DND-41 (cell line): ENCODE measurements around the gene NIPSNAP3A.

ENCODE experiments used
- ATAC-seq: fragments of 200-7000 bp; cut with Tn5 transposase; 3 replicates; pipeline ENCODE4 v1.9.1; 2021; ENCODE audit warnings: low read depth; ENCODE audit not compliant: insufficient read depth
- DNase-seq: peaks from one replicate; pipeline ENCODE4 v3.0.0-alpha.2; 2020
- H2AFZ ChIP-seq: 2 replicates; pipeline ENCODE4 v1.6.0; 2012; ENCODE audit warnings: low read depth, low read length
- H3K27ac ChIP-seq: 2 replicates; pipeline ENCODE4 v1.5.1; 2012; ENCODE audit warnings: low read length, inconsistent platforms
- H3K27me3 ChIP-seq: fragments of 200-600 bp; sonication (generic); 2 replicates; pipeline ENCODE4 v1.6.0; 2012; ENCODE audit warnings: low read length, mild to moderate bottlenecking, inconsistent platforms; ENCODE audit not compliant: insufficient read depth, poor library complexity
- H3K36me3 ChIP-seq: 2 replicates; pipeline ENCODE4 v1.5.1; 2012; ENCODE audit warnings: low read length, inconsistent platforms; ENCODE audit not compliant: insufficient read depth
- H3K4me1 ChIP-seq: 2 replicates; pipeline ENCODE4 v1.5.1; 2012; ENCODE audit warnings: mild to moderate bottlenecking, low read length; ENCODE audit not compliant: insufficient read depth
- H3K4me2 ChIP-seq: 2 replicates; pipeline ENCODE4 v1.6.0; 2012; ENCODE audit warnings: mild to moderate bottlenecking, moderate library complexity, low read length, inconsistent platforms; ENCODE audit not compliant: insufficient read depth
- H3K4me3 ChIP-seq, 2 experiments: fragments of 200-600 bp in 1 of 2; shearing (Covaris generic) in 1 of 2; 2 replicates each; pipeline ENCODE4 v1.5.1; 2012 to 2016; ENCODE audit warnings: inconsistent platforms in 2 of 2, low read length in 2 of 2, mild to moderate bottlenecking in 2 of 2, low read depth in 1 of 2, moderate library complexity in 1 of 2
- H3K79me2 ChIP-seq: 2 replicates; pipeline ENCODE4 v1.6.0; 2012; ENCODE audit warnings: low read length, inconsistent platforms; ENCODE audit not compliant: insufficient read depth
- H3K9ac ChIP-seq: 2 replicates; pipeline ENCODE4 v1.6.0; 2012; ENCODE audit warnings: low read depth, mild to moderate bottlenecking, inconsistent platforms, low read length, moderate library complexity
- H3K9me3 ChIP-seq: 2 replicates; pipeline ENCODE4 v1.5.1; 2012; ENCODE audit warnings: low read length, moderate library complexity, mild to moderate bottlenecking, inconsistent platforms; ENCODE audit not compliant: insufficient read depth, severe bottlenecking
- H4K20me1 ChIP-seq: 2 replicates; pipeline ENCODE4 v1.6.0; 2012; ENCODE audit warnings: low read length; ENCODE audit not compliant: insufficient read depth
- CTCF ChIP-seq: IDR thresholded peaks from 2 replicates; pipeline ENCODE4 v1.5.1; 2012; ENCODE audit warnings: borderline replicate concordance, low read length, moderate library complexity, mild to moderate bottlenecking; ENCODE audit not compliant: poor library complexity, severe bottlenecking; ENCODE audit errors: extremely low read depth
- EZH2 ChIP-seq: IDR thresholded peaks from 3 replicates; pipeline ENCODE4 v1.6.1; 2012; ENCODE audit warnings: borderline replicate concordance, low read depth, mild to moderate bottlenecking, moderate library complexity, low read length, inconsistent platforms; ENCODE audit not compliant: severe bottlenecking

The NIPSNAP3A gene

GRCh38 chr9:104748359-104749031, 1.0 kb downstream of the NIPSNAP3A start:
- Histone ChIP-seq H4K20me1 (no peaks in the 10 kb centered on the region), H2AFZ (peak overlapping the region; percentile 79), H3K27me3 (no peaks in the 10 kb centered on the region), H3K9me3 (no peaks in the 10 kb centered on the region), H3K36me3 (peaks cover 4% of the 10 kb centered on the region), H3K4me1 (peaks cover 32% of the 10 kb centered on the region), H3K27ac (peak overlapping the region; percentile 90), H3K4me3 (peak overlapping the region; percentile 68 to 73), H3K9ac (peak overlapping the region; percentile 80), H3K79me2 (peaks cover 14% of the 10 kb centered on the region), H3K4me2 (peak overlapping the region; percentile 78)
- DNase-seq (no peak), ATAC-seq (0 out of 3 replicates have a peak, but pooled peaks have one; percentile 2)
- TF ChIP-seq EZH2 (no peak), CTCF (no peak)

GRCh38 chr9:104750185-104750767, 2.8 kb downstream of the NIPSNAP3A start:
- H3K9me3 ChIP-seq, result no peaks in the 10 kb centered on the region
- no peak overlapping the region for H3K4me3 ChIP-seq
- DNase-seq, result no peak
- H3K27me3 ChIP-seq, result no peaks in the 10 kb centered on the region
- no peaks in the 10 kb centered on the region for H4K20me1 ChIP-seq
- peaks cover 14% of the 10 kb centered on the region for H3K79me2 ChIP-seq
- no peak overlapping the region for H3K4me2 ChIP-seq
- ATAC-seq, result no peak
- no peak overlapping the region for H3K9ac ChIP-seq
- TF ChIP-seq EZH2 (no peak), CTCF (no peak)
- peaks cover 32% of the 10 kb centered on the region for H3K4me1 ChIP-seq
- H3K36me3 ChIP-seq, result peaks cover 8% of the 10 kb centered on the region
- H2AFZ ChIP-seq, result no peak overlapping the region
- H3K27ac ChIP-seq, result no peak overlapping the region

DNA sequence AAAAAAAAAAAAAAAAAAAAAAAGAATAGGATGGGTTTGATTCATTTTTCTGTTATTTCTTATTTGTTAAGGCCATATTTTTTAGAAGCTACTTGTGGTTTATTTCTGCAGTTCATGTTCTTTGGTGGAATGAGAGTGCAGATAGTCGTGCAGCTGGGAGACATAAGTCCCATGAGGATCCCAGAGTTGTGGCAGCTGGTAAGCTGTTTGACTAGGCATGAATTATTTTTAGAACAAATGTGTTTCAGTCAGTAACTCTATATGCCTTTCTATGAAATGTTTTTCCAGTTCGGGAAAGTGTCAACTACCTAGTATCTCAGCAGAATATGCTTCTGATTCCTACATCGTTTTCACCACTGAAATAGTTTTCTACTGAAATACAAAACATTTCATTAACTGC, 11.5 kb downstream of the NIPSNAP3A start:
- no peak overlapping the region for H2AFZ ChIP-seq
- no peak for TF ChIP-seq EZH2
- TF ChIP-seq CTCF, result no peak
- peak overlapping the region; percentile 18; the same call in 1 of the 2 replicates for H3K27ac ChIP-seq
- no peaks in the 10 kb centered on the region for H4K20me1 ChIP-seq
- ATAC-seq (no peak), DNase-seq (no peak)
- H3K4me1 ChIP-seq, result peaks cover 9% of the 10 kb centered on the region
- no peak overlapping the region for H3K9ac ChIP-seq
- H3K36me3 ChIP-seq, result peaks cover 21% of the 10 kb centered on the region; the same call in 1 of the 2 replicates
- no peak overlapping the region for H3K4me2 ChIP-seq
- no peak overlapping the region for H3K4me3 ChIP-seq
- no peaks in the 10 kb centered on the region for H3K9me3 ChIP-seq
- no peaks in the 10 kb centered on the region for H3K27me3 ChIP-seq
- no peaks in the 10 kb centered on the region for H3K79me2 ChIP-seq
